ENCODE data around the gene DNASE1. TPM values are rescaled to one million over a fixed set of nuclear protein-coding genes. Genes with fewer than 3 reads are reported as not detected.

Gene DNASE1
- total RNA-seq, 1 donor from 2014 or later, result 12.2 TPM

DNA sequence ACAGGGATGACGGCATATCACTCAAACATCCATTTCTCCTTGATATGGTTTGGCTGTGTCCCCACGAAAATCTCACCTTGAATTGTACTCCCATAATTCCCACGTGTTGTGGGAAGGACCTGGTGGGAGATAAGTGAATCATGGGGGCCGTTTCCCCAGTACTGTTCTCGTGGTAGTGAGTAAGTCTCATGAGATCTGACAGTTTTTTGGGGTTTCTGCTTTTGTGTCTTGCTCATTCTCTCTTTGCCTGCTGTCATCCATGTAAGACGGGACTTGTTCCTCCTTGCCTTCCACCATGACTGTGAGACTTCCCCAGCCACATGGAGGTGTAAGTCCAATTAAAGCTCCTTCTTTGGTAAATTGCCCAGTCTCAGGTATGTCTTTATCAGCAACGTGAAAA, 32.5 kb downstream of the DNASE1 start:
- TF ChIP-seq, protein P1, sequence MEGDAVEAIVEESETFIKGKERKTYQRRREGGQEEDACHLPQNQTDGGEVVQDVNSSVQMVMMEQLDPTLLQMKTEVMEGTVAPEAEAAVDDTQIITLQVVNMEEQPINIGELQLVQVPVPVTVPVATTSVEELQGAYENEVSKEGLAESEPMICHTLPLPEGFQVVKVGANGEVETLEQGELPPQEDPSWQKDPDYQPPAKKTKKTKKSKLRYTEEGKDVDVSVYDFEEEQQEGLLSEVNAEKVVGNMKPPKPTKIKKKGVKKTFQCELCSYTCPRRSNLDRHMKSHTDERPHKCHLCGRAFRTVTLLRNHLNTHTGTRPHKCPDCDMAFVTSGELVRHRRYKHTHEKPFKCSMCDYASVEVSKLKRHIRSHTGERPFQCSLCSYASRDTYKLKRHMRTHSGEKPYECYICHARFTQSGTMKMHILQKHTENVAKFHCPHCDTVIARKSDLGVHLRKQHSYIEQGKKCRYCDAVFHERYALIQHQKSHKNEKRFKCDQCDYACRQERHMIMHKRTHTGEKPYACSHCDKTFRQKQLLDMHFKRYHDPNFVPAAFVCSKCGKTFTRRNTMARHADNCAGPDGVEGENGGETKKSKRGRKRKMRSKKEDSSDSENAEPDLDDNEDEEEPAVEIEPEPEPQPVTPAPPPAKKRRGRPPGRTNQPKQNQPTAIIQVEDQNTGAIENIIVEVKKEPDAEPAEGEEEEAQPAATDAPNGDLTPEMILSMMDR (IDR thresholded peaks at IDR 0.05), result no peak
- no peak overlapping the region for H3K27ac Mint-ChIP-seq (ENCODE audit: unreplicated experiment)
- no peak for DNase-seq (ENCODE audit: low spot score)
- H3K9me3 Mint-ChIP-seq (ENCODE audit: low read depth), result no peaks in the 10 kb centered on the region
- H3K36me3 Mint-ChIP-seq (ENCODE audit: low read depth), result peaks cover 22% of the 10 kb centered on the region
- H3K4me1 Mint-ChIP-seq (ENCODE audit: low read depth), result peaks cover 12% of the 10 kb centered on the region
- no peaks in the 10 kb centered on the region for H3K27me3 Mint-ChIP-seq (ENCODE audit: low read depth)
- no peak overlapping the region for H3K4me3 Mint-ChIP-seq (ENCODE audit: unreplicated experiment)

DNA sequence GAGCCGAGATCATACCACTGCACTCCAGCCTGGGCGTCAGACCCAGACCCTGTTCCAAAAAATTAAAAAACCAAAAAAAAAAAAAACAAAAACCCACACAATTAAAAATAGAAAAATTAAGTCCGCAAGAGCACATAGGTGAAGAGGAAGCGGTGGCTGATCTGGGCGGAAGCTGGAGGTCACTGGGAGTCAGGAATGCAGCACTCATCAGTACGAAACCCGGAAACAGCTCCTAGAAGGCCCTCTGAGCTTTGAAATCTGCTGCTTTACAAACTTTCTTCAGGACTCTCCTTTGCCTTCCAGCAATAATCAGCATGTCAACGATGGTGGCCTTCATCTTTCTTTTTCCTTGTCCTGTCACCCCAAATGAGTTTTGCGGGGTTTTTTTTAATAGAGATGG, 33.3 kb downstream of the DNASE1 start:
- no peak for DNase-seq (ENCODE audit: low spot score)
- no peak overlapping the region for H3K4me3 Mint-ChIP-seq (ENCODE audit: unreplicated experiment)
- no peaks in the 10 kb centered on the region for H3K9me3 Mint-ChIP-seq (ENCODE audit: low read depth)
- H3K4me1 Mint-ChIP-seq (ENCODE audit: low read depth), result peaks cover 12% of the 10 kb centered on the region
- peak overlapping the region; percentile 22 for H3K27ac Mint-ChIP-seq (ENCODE audit: unreplicated experiment)
- no peaks in the 10 kb centered on the region for H3K27me3 Mint-ChIP-seq (ENCODE audit: low read depth)
- peaks cover 22% of the 10 kb centered on the region for H3K36me3 Mint-ChIP-seq (ENCODE audit: low read depth)
- TF ChIP-seq, protein P1 (IDR thresholded peaks at IDR 0.05), result no peak

DNA sequence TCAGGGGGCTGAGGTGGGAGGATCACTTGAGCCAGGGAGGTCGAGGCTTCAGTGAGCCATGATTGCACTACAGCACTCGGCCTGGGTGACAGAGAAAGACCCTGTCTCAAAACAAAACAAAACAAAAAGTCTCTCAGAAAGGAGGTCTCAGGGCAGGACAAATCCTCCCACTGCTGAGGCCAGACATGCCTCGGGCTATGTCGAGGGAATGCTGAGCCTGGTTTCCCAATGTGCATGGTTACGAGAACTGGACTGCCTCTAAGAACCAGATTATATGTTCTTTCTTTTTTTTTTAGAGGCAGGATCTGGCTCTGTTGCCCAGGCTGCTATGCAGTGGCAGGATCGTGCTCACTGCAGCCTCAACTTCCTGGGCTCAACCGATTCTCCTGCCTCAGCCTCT, 35.2 kb downstream of the DNASE1 start:
- Mint-ChIP-seq H3K4me3 (ENCODE audit: unreplicated experiment) (no peak overlapping the region), H3K27ac (ENCODE audit: unreplicated experiment) (peak overlapping the region; percentile 61), H3K36me3 (ENCODE audit: low read depth) (peaks cover 18% of the 10 kb centered on the region), H3K4me1 (ENCODE audit: low read depth) (peaks cover 12% of the 10 kb centered on the region), H3K9me3 (ENCODE audit: low read depth) (no peaks in the 10 kb centered on the region), H3K27me3 (ENCODE audit: low read depth) (no peaks in the 10 kb centered on the region)
- TF ChIP-seq, protein P1 (IDR thresholded peaks at IDR 0.05), result no peak
- DNase-seq (ENCODE audit: low spot score), result no peak

DNA sequence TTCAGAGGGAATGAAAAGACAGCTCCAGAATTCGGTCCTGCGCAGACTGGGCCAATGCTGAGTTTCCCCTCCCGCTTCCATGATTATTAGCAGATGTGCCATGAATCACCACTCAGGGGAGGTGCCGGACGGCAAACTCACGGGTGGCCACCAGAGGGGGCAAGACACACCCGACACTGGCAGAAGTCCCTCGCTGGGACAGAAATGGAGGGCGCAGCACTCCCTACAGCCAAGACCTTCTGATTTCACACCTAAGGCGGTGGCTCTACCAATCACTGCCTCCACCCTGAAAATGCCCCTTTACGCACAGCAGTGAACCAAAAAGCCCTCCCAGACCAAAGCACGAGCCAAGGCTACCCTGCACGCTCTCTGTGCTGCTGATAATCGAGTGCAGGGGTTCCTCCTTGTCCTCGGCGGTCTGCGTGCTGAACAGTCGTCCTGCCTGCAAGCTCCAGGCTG, 36.0 kb downstream of the DNASE1 start:
- peaks cover 12% of the 10 kb centered on the region for H3K4me1 Mint-ChIP-seq (ENCODE audit: low read depth)
- no peaks in the 10 kb centered on the region for H3K9me3 Mint-ChIP-seq (ENCODE audit: low read depth)
- peak; percentile 95 for DNase-seq (ENCODE audit: low spot score)
- TF ChIP-seq, protein P1 (IDR thresholded peaks at IDR 0.05), result peak; percentile 98
- H3K36me3 Mint-ChIP-seq (ENCODE audit: low read depth), result peaks cover 16% of the 10 kb centered on the region
- peak overlapping the region; percentile 45 for H3K4me3 Mint-ChIP-seq (ENCODE audit: unreplicated experiment)
- peak overlapping the region; percentile 71 for H3K27ac Mint-ChIP-seq (ENCODE audit: unreplicated experiment)
- H3K27me3 Mint-ChIP-seq (ENCODE audit: low read depth), result no peaks in the 10 kb centered on the region

DNA sequence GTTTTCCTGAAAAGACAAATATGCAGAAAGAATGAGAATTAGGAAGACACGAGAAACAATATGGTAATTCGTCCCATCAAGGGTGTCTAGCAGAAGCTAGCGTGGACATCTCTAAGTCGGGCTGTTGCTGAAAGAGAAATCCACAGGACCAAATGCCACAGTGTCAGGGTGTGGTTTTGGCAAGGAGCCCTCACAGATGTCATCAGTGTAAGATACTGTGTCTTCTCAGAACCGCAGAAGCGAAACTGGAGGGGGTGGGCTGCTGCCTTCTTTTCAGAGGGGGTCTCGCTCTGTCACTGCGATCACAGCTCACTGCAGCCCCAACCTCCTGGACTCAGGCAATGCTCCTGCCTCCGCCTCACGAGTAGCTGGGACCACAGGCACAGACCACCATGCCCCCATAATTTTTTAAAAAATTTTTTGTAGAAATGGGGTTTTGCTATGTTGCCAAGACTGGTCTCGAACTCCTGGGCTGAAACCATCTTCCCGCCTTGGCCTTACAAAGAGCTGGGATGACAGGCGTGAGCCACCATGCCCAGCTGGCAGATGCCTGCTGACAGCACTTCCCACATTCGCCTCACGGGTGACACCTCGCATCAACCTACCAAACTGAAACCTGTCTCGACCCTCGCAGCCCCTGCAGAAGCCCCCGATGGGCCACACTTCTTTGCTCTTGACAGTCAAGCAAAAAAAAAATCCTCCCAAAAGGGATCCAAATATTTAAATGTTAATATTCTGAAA, 36.7 kb downstream of the DNASE1 start:
- TF ChIP-seq, protein P1 (IDR thresholded peaks at IDR 0.05), result no peak
- H3K4me3 Mint-ChIP-seq (ENCODE audit: unreplicated experiment), result peak overlapping the region; percentile 45
- no peaks in the 10 kb centered on the region for H3K27me3 Mint-ChIP-seq (ENCODE audit: low read depth)
- H3K27ac Mint-ChIP-seq (ENCODE audit: unreplicated experiment), result peak overlapping the region; percentile 71
- H3K36me3 Mint-ChIP-seq (ENCODE audit: low read depth), result peaks cover 11% of the 10 kb centered on the region
- H3K4me1 Mint-ChIP-seq (ENCODE audit: low read depth), result peaks cover 19% of the 10 kb centered on the region
- no peaks in the 10 kb centered on the region for H3K9me3 Mint-ChIP-seq (ENCODE audit: low read depth)
- DNase-seq (ENCODE audit: low spot score), result no peak
